B cell (primary cell): ENCODE measurements around the gene GPR176. TPM values are rescaled to one million over a fixed set of nuclear protein-coding genes. Genes with fewer than 3 reads are reported as not detected.

Experiments
- ATAC-seq: fragments of 200-7000 bp; cut with Tn5 transposase; one replicate; pipeline ENCODE4 v1.10.0; 2021; ENCODE audit warnings: low read depth, mild to moderate bottlenecking, moderate number of reproducible peaks, moderate library complexity
- CTCF ChIA-PET: fragments of 350-600 bp; sonication (Branson Sonifier 250); formaldehyde crosslinking; loops from one replicate; lab custom pipeline; 2021; ENCODE audit warnings: antibody characterized with exemption, inconsistent platforms; lab: Charles Lee
- POLR2A ChIA-PET: fragments of 350-600 bp; sonication (Branson Sonifier 250); formaldehyde crosslinking; loops from one replicate; lab custom pipeline; 2021; ENCODE audit warnings: antibody characterized with exemption; lab: Charles Lee
- DNase-seq: peaks from one replicate; pipeline ENCODE4 v3.0.0; 2013
- H2AFZ ChIP-seq: 2 replicates; pipeline ENCODE4 v1.6.1; 2012; ENCODE audit warnings: mild to moderate bottlenecking, low read depth, low read length; ENCODE audit not compliant: insufficient read depth, poor library complexity, severe bottlenecking
- H3K27ac ChIP-seq, 2 donors: 1 replicate in 1 of 2; 2 replicates in 1 of 2; pipeline ENCODE4 v1.5.1; 2012 to 2013; ENCODE audit warnings: low read length in 2 of 2, mild to moderate bottlenecking in 2 of 2, moderate library complexity in 1 of 2
- H3K27me3 ChIP-seq, 4 experiments: fragments of 200-600 bp in 1 of 4; sonication (generic) in 1 of 4; replicated peaks in 1 of 4; 1 replicate in 2 of 4; 2 replicates in 2 of 4; pipeline versions ENCODE4 v1.6.1 to v1.7.0; 2013 to 2016; ENCODE audit warnings: low read length in 3 of 4, mild to moderate bottlenecking in 2 of 4, mixed read lengths in 1 of 4, moderate library complexity in 1 of 4; ENCODE audit not compliant: insufficient read depth in 4 of 4, control insufficient read depth in 3 of 4; ENCODE audit errors: control extremely low read depth in 1 of 4
- H3K36me3 ChIP-seq, 2 experiments: replicated peaks in 1 of 2; 1 replicate in 1 of 2; 2 replicates in 1 of 2; pipeline versions ENCODE4 v1.6.1 to v1.7.1; 2013; ENCODE audit warnings: low read length in 1 of 2; ENCODE audit not compliant: insufficient read depth in 2 of 2, control insufficient read depth in 1 of 2; ENCODE audit errors: control extremely low read depth in 1 of 2, extremely low read depth in 1 of 2
- H3K4me1 ChIP-seq, 2 donors: fragments of 200-600 bp in 1 of 2; sonication (generic) in 1 of 2; 1 replicate in 1 of 2; 2 replicates in 1 of 2; pipeline versions ENCODE4 v1.5.1 to v1.6.1; 2013 to 2017; ENCODE audit warnings: low read length in 2 of 2; ENCODE audit not compliant: control insufficient read depth in 2 of 2, insufficient read depth in 2 of 2
- H3K4me2 ChIP-seq: replicated peaks from 2 replicates; pipeline ENCODE3; 2012; ENCODE audit warnings: mild to moderate bottlenecking, low read depth, low read length; ENCODE audit not compliant: poor library complexity, severe bottlenecking
- H3K4me3 ChIP-seq, 5 experiments: fragments of 200-600 bp in 1 of 5; sonication (generic) in 1 of 5; 1 replicate in 3 of 5; 2 replicates in 2 of 5; pipeline versions ENCODE4 v1.5.1 to v1.7.0; 2011 to 2016; ENCODE audit warnings: low read length in 4 of 5, mild to moderate bottlenecking in 4 of 5, low read depth in 2 of 5, control low read depth in 1 of 5, moderate library complexity in 1 of 5; ENCODE audit not compliant: insufficient read depth in 1 of 5; ENCODE audit errors: control extremely low read depth in 1 of 5, extremely low read depth in 1 of 5
- H3K79me2 ChIP-seq: fragments of 200-600 bp; sonication (generic); one replicate; pipeline ENCODE4 v1.6.0; 2016; ENCODE audit warnings: low read length; ENCODE audit not compliant: control insufficient read depth, insufficient read depth
- H3K9ac ChIP-seq: fragments of 200-600 bp; sonication (generic); 2 replicates; pipeline ENCODE4 v1.6.1; 2017; ENCODE audit warnings: mild to moderate bottlenecking, low read length, moderate library complexity
- H3K9me3 ChIP-seq, 3 donors: one replicate each; pipeline versions ENCODE4 v1.6.1 to v1.7.1; 2013; ENCODE audit warnings: low read length in 2 of 3; ENCODE audit not compliant: control insufficient read depth in 2 of 3, insufficient read depth in 1 of 3; ENCODE audit errors: control extremely low read depth in 1 of 3
- H4K20me1 ChIP-seq: 2 replicates; pipeline ENCODE4 v1.6.0; 2012; ENCODE audit warnings: mild to moderate bottlenecking, low read length; ENCODE audit not compliant: insufficient read depth, control insufficient read depth, poor library complexity, severe bottlenecking
- H3K27ac Mint-ChIP-seq: one replicate; pipeline ENCODE4 v1.8.0; 2021; ENCODE audit warnings: mixed read lengths
- H3K27me3 Mint-ChIP-seq: one replicate; pipeline ENCODE4 v1.8.0; 2021; ENCODE audit warnings: mixed read lengths
- H3K4me1 Mint-ChIP-seq: one replicate; pipeline ENCODE4 v1.8.0; 2021; ENCODE audit warnings: mixed read lengths
- H3K4me3 Mint-ChIP-seq: one replicate; pipeline ENCODE4 v1.8.0; 2021; ENCODE audit warnings: mixed read lengths
- H3K9me3 Mint-ChIP-seq: one replicate; pipeline ENCODE4 v1.8.0; 2022; ENCODE audit warnings: mixed read lengths; ENCODE audit not compliant: insufficient read depth
- CTCF ChIP-seq: fragments of 200-600 bp; IDR thresholded peaks from one replicate; pipeline ENCODE4 v1.8.0; 2022; ENCODE audit warnings: antibody characterized with exemption, mild to moderate bottlenecking
- EZH2 ChIP-seq: IDR thresholded peaks from 2 replicates; pipeline ENCODE4 v1.6.1; 2012; ENCODE audit warnings: borderline replicate concordance, low read depth, mild to moderate bottlenecking, moderate library complexity, low read length; ENCODE audit not compliant: insufficient read depth, poor library complexity, severe bottlenecking
- intact Hi-C: fragments of 100-400 bp; cut with micrococcal nuclease; formaldehyde crosslinking; loops from one replicate; pipeline ENCODE4 v1.10.0; 2022
- polyA plus RNA-seq: library from polyadenylated mRNA; depleted of rRNA; stranded (reverse); fragments of >200 nt; gene quantifications from 2 replicates; pipeline ENCODE4 v1.2.3, GENCODE V29; 2012
- total RNA-seq, 2 donors: library from RNA; stranded (reverse); fragments of 120-200 nt in 1 of 2; gene quantifications; 1 replicate in 1 of 2; 2 replicates in 1 of 2; pipeline versions ENCODE4 v1.2.3 to v1.2.4, GENCODE V29; 2013 to 2022

The GPR176 gene
- total and polyA plus RNA-seq, 2 donors (not counting 1 experiment from before 2014, with no cell fraction given) = 0.07 to 0.30 TPM

- no peak for ATAC-seq
- H4K20me1 ChIP-seq = no peaks in the 10 kb centered on the region
- no peak overlapping the region for H3K4me3 ChIP-seq
- H3K27me3 ChIP-seq = peaks cover 0 to 7% (median 1%) of the 10 kb centered on the region in 4 experiments
- H3K4me2 ChIP-seq = no peak overlapping the region
- no peaks in the 10 kb centered on the region for H3K9me3 ChIP-seq
- no peaks in the 10 kb centered on the region for H3K4me1 ChIP-seq
- intact Hi-C loops = no loop called here
- H3K27ac Mint-ChIP-seq = no peak overlapping the region
- DNase-seq = no peak
- H3K9me3 Mint-ChIP-seq = no peaks in the 10 kb centered on the region
- no peak overlapping the region for H2AFZ ChIP-seq
- no peak overlapping the region for H3K27ac ChIP-seq
- H3K79me2 ChIP-seq = no peaks in the 10 kb centered on the region
- peaks cover 7% of the 10 kb centered on the region for H3K27me3 Mint-ChIP-seq
- ChIA-PET POLR2A (no interaction called here), CTCF (no interaction called here)
- H3K4me3 Mint-ChIP-seq = no peak overlapping the region
- no peak overlapping the region for H3K9ac ChIP-seq
- no peak for TF ChIP-seq CTCF
- TF ChIP-seq EZH2 = no peak
- H3K4me1 Mint-ChIP-seq = no peaks in the 10 kb centered on the region
- no peaks in the 10 kb centered on the region for H3K36me3 ChIP-seq
These were observed 34.8 kb downstream of the GPR176 start for GRCh38 chr15:39885099-39885777.

GRCh38 chr15:39884351-39884750 is 35.7 kb downstream of the GPR176 start:
- H3K27ac Mint-ChIP-seq = no peak overlapping the region
- intact Hi-C loops = no loop called here
- Histone ChIP-seq H2AFZ (no peak overlapping the region), H3K4me3 (no peak overlapping the region), H3K79me2 (no peaks in the 10 kb centered on the region), H3K4me1 (no peaks in the 10 kb centered on the region), H3K36me3 (no peaks in the 10 kb centered on the region), H3K9me3 (no peaks in the 10 kb centered on the region), H3K27ac (no peak overlapping the region), H4K20me1 (no peaks in the 10 kb centered on the region), H3K4me2 (no peak overlapping the region), H3K9ac (no peak overlapping the region), H3K27me3 (peaks cover 0 to 7% (median 1%) of the 10 kb centered on the region in 4 experiments)
- ATAC-seq (no peak), DNase-seq (no peak)
- TF ChIP-seq EZH2 (no peak), CTCF (no peak)
- H3K4me1 Mint-ChIP-seq = no peaks in the 10 kb centered on the region
- ChIA-PET POLR2A (no interaction called here), CTCF (no interaction called here)
- H3K27me3 Mint-ChIP-seq = peaks cover 7% of the 10 kb centered on the region
- no peak overlapping the region for H3K4me3 Mint-ChIP-seq
- H3K9me3 Mint-ChIP-seq = no peaks in the 10 kb centered on the region
